ENCODE measurements around the gene IGFL1. TPM values are rescaled to one million over a fixed set of nuclear protein-coding genes. Genes with fewer than 3 reads are reported as not detected.

IGFL1 gene
- total RNA-seq, 1 experiment from 2014 or later, result not detected

- H3K4me3 ChIP-seq (ENCODE audit: low read depth, low read length, poor library complexity, severe bottlenecking), result no peak overlapping the region
- no peaks in the 10 kb centered on the region for H3K4me1 ChIP-seq (ENCODE audit: insufficient read depth, low read length, poor library complexity, severe bottlenecking)
- ChIA-PET CTCF (no interaction called here), POLR2A (ENCODE audit: low non-redundant PET) (no interaction called here)
- H3K27me3 ChIP-seq (replicated peaks; ENCODE audit: insufficient read depth, low read depth, low read length, poor library complexity), result no peaks in the 10 kb centered on the region
- BruUV-seq (replicated peaks), result no TSS peak
- intact Hi-C loops (cut with micrococcal nuclease; ENCODE audit: unreplicated experiment), result no loop called here
- H3K27ac ChIP-seq (ENCODE audit: low read depth, low read length, poor library complexity, severe bottlenecking), result no peak overlapping the region
- TF ChIP-seq EZH2 (IDR thresholded peaks at IDR 0.05; ENCODE audit: borderline replicate concordance, low read depth, low read length, poor library complexity, severe bottlenecking), result no peak
- TF ChIP-seq, protein P1, sequence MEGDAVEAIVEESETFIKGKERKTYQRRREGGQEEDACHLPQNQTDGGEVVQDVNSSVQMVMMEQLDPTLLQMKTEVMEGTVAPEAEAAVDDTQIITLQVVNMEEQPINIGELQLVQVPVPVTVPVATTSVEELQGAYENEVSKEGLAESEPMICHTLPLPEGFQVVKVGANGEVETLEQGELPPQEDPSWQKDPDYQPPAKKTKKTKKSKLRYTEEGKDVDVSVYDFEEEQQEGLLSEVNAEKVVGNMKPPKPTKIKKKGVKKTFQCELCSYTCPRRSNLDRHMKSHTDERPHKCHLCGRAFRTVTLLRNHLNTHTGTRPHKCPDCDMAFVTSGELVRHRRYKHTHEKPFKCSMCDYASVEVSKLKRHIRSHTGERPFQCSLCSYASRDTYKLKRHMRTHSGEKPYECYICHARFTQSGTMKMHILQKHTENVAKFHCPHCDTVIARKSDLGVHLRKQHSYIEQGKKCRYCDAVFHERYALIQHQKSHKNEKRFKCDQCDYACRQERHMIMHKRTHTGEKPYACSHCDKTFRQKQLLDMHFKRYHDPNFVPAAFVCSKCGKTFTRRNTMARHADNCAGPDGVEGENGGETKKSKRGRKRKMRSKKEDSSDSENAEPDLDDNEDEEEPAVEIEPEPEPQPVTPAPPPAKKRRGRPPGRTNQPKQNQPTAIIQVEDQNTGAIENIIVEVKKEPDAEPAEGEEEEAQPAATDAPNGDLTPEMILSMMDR (conservative IDR thresholded peaks at IDR 0.05; ENCODE audit: low read depth, low read length), result no peak
- H3K36me3 ChIP-seq (ENCODE audit: insufficient read depth, low read length, poor library complexity, severe bottlenecking), result no peaks in the 10 kb centered on the region
- DNase-seq (ENCODE audit: low spot score), result no peak
- H3K9me3 ChIP-seq (ENCODE audit: low read depth, low read length, poor library complexity, severe bottlenecking), result no peaks in the 10 kb centered on the region
Measured at GRCh38 chr19:46209051-46209450, 20.5 kb upstream of the IGFL1 start.

DNA sequence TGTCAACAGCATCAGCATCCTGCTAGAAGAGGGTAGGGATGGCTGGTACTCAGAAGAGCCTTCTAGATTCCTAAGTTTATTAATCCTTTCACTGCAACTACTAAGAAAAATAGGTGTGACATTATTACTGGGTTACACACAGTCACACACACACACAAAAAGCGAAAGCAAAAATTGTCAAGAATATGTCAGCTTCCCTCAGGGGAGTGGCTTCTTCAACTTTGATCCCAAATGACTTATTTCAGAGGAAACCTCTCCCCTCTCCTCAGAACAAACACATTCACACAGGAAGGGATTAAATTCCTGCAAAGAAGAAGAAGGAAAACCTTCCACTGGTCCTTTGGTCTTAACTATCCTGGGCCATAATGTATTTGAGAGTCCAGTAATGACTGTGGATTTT is 20.1 kb upstream of the IGFL1 start:
- CTCF ChIA-PET, result no interaction called here
- POLR2A ChIA-PET (ENCODE audit: low non-redundant PET), result no interaction called here
- TF ChIP-seq, protein P1 (conservative IDR thresholded peaks at IDR 0.05; ENCODE audit: low read depth, low read length), result no peak
- Histone ChIP-seq H3K4me1 (ENCODE audit: insufficient read depth, low read length, poor library complexity, severe bottlenecking) (no peaks in the 10 kb centered on the region), H3K36me3 (ENCODE audit: insufficient read depth, low read length, poor library complexity, severe bottlenecking) (no peaks in the 10 kb centered on the region), H3K4me3 (ENCODE audit: low read depth, low read length, poor library complexity, severe bottlenecking) (no peak overlapping the region), H3K27ac (ENCODE audit: low read depth, low read length, poor library complexity, severe bottlenecking) (no peak overlapping the region), H3K9me3 (ENCODE audit: low read depth, low read length, poor library complexity, severe bottlenecking) (no peaks in the 10 kb centered on the region), H3K27me3 (replicated peaks; ENCODE audit: insufficient read depth, low read depth, low read length, poor library complexity) (no peaks in the 10 kb centered on the region)
- no TSS peak for BruUV-seq (replicated peaks)
- intact Hi-C loops (cut with micrococcal nuclease; ENCODE audit: unreplicated experiment), result no loop called here
- no peak for DNase-seq (ENCODE audit: low spot score)

DNA sequence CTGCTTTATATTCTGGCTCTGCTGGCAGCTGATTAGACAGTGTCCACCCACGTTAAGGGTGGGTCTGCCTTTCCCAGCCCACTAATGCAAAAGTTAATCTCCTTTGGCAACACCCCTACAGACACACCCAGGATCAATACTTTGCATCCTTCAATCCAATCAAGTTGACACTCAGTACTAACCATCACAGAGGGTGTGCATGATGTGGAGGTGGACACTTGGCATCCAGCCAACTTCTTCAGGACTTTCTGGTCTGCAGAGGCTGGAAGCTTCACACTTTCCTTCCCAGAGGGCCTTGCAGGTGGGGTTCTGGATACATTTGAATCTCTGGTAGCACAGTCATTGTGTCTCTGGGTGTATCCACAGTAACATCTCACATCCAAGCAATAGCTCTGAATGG is 18.9 kb upstream of the IGFL1 start:
- Histone ChIP-seq H3K27ac (ENCODE audit: low read depth, low read length, poor library complexity, severe bottlenecking) (no peak overlapping the region), H3K4me1 (ENCODE audit: insufficient read depth, low read length, poor library complexity, severe bottlenecking) (no peaks in the 10 kb centered on the region), H3K27me3 (replicated peaks; ENCODE audit: insufficient read depth, low read depth, low read length, poor library complexity) (no peaks in the 10 kb centered on the region), H3K36me3 (ENCODE audit: insufficient read depth, low read length, poor library complexity, severe bottlenecking) (no peaks in the 10 kb centered on the region), H3K4me3 (ENCODE audit: low read depth, low read length, poor library complexity, severe bottlenecking) (no peak overlapping the region), H3K9me3 (ENCODE audit: low read depth, low read length, poor library complexity, severe bottlenecking) (no peaks in the 10 kb centered on the region)
- POLR2A ChIA-PET (ENCODE audit: low non-redundant PET), result no interaction called here
- DNase-seq (ENCODE audit: low spot score), result no peak
- CTCF ChIA-PET, result no interaction called here
- TF ChIP-seq, protein P1 (conservative IDR thresholded peaks at IDR 0.05; ENCODE audit: low read depth, low read length), result no peak
- TF ChIP-seq EZH2 (IDR thresholded peaks at IDR 0.05; ENCODE audit: borderline replicate concordance, low read depth, low read length, poor library complexity, severe bottlenecking), result no peak
- BruUV-seq (replicated peaks), result no TSS peak
- intact Hi-C loops (cut with micrococcal nuclease; ENCODE audit: unreplicated experiment), result no loop called here
